A549 (cell line): ENCODE measurements around the gene MYH10. TPM values are rescaled to one million over a fixed set of nuclear protein-coding genes. Genes with fewer than 3 reads are reported as not detected.

Source experiments
- ATAC-seq, 2 experiments: fragments of 200-7000 bp in 1 of 2; fragments of >200 bp in 1 of 2; cut with Nextera tagmentation in 1 of 2; cut with Tn5 transposase in 1 of 2; 3 replicates each; pipeline versions ENCODE4 v1.8.0 to v1.9.1; 2018 to 2020; ENCODE audit warnings: mild to moderate bottlenecking in 1 of 2, moderate library complexity in 1 of 2
- CTCF ChIA-PET: fragments of 300-600 bp; sonication (Branson Sonifier 250); formaldehyde crosslinking; extraction: SDS; loops from one replicate; lab custom pipeline; 2021; ENCODE audit warnings: antibody characterized with exemption, inconsistent platforms; lab: Yijun Ruan, JAX
- POLR2A ChIA-PET: fragments of 350-600 bp; formaldehyde crosslinking; extraction: SDS; loops from one replicate; lab custom pipeline; 2021; ENCODE audit warnings: antibody characterized with exemption, inconsistent platforms; lab: Yijun Ruan, JAX
- DNase-seq, 2 experiments: peaks; one replicate each; pipeline versions ENCODE4 v3.0.0 to v3.0.0-alpha.2; 2011 to 2016; ENCODE audit warnings: low read depth in 1 of 2, low spot score in 1 of 2
- FAIRE-seq: peaks from 2 replicates; lab custom pipeline; 2011; peaks lifted over from hg19 to GRCh38; lab: Jason Lieb, UNC
- H3K27ac ChIP-seq, 2 experiments: fragments of >200 bp; sonication (Bioruptor Twin); formaldehyde crosslinking; 3 replicates each; pipeline ENCODE4 v1.5.1; 2016 to 2017
- H3K4me1 ChIP-seq: fragments of >200 bp; sonication (Bioruptor Twin); formaldehyde crosslinking; 3 replicates; pipeline ENCODE4 v1.6.1; 2016
- H3K4me2 ChIP-seq: fragments of >200 bp; sonication (Bioruptor Twin); formaldehyde crosslinking; 3 replicates; pipeline ENCODE4 v1.6.1; 2016
- H3K4me3 ChIP-seq: fragments of >200 bp; sonication (Bioruptor Twin); formaldehyde crosslinking; 3 replicates; pipeline ENCODE4 v1.5.1; 2016
- H3K9me3 ChIP-seq: fragments of >200 bp; sonication (Bioruptor Twin); formaldehyde crosslinking; 3 replicates; pipeline ENCODE4 v1.6.1; 2016
- BCL3 ChIP-seq: fragments of >200 bp; sonication (Bioruptor Twin); formaldehyde crosslinking; IDR thresholded peaks from 3 replicates; pipeline ENCODE4 v1.6.1; 2016
- CHD2 ChIP-seq: fragments of 150-350 bp; IDR thresholded peaks from 2 replicates; pipeline ENCODE4 v1.6.1; 2014; ENCODE audit warnings: low read length; ENCODE audit not compliant: partially characterized antibody
- CHD4 ChIP-seq: fragments of 200-600 bp; sonication (generic); IDR thresholded peaks from 2 replicates; pipeline ENCODE4 v1.6.1; 2016; ENCODE audit warnings: antibody characterized with exemption, mild to moderate bottlenecking, borderline replicate concordance
- CTCF ChIP-seq: fragments of >200 bp; sonication (Bioruptor Twin); formaldehyde crosslinking; IDR thresholded peaks from 3 replicates; pipeline ENCODE4 v1.5.1; 2016
- ELK1 ChIP-seq: fragments of 150-350 bp; IDR thresholded peaks from 2 replicates; pipeline ENCODE4 v1.6.1; 2014; ENCODE audit warnings: low read depth, mild to moderate bottlenecking, low read length
- FOSB ChIP-seq: fragments of 250-450 bp; sonication (Bioruptor Pico); IDR thresholded peaks from 2 replicates; pipeline ENCODE4 v1.5.0; 2020; ENCODE audit warnings: mild to moderate bottlenecking, moderate library complexity
- HDAC2 ChIP-seq: fragments of 200-600 bp; sonication (generic); IDR thresholded peaks from 2 replicates; pipeline ENCODE4 v1.6.1; 2016
- HOXB5 ChIP-seq: fragments of 250-450 bp; sonication (Bioruptor Pico); IDR thresholded peaks from 2 replicates; pipeline ENCODE4 v1.5.0; 2020; ENCODE audit warnings: mild to moderate bottlenecking, moderate library complexity
- KDM5A ChIP-seq: fragments of 200-600 bp; sonication (generic); IDR thresholded peaks from 2 replicates; pipeline ENCODE4 v1.6.1; 2016; ENCODE audit warnings: antibody characterized with exemption, mild to moderate bottlenecking
- MAFK ChIP-seq: fragments of 450-650 bp; IDR thresholded peaks from 2 replicates; pipeline ENCODE4 v1.6.1; 2014; ENCODE audit not compliant: partially characterized antibody
- MYC ChIP-seq: IDR thresholded peaks from 2 replicates; pipeline ENCODE4 v1.6.1; 2012; ENCODE audit warnings: mild to moderate bottlenecking, inconsistent platforms, low read length, improper control_type of control experiment, borderline replicate concordance
- NPAS2 ChIP-seq: fragments of 250-450 bp; sonication (Bioruptor Pico); IDR thresholded peaks from 2 replicates; pipeline ENCODE4 v1.8.0; 2022; ENCODE audit warnings: mild to moderate bottlenecking, moderate library complexity, borderline replicate concordance
- PBX3 ChIP-seq: IDR thresholded peaks from 2 replicates; pipeline ENCODE4 v1.6.1; 2012
- PHF8 ChIP-seq: fragments of 200-600 bp; sonication (generic); IDR thresholded peaks from 2 replicates; pipeline ENCODE4 v1.6.1; 2016; ENCODE audit warnings: low read depth, mild to moderate bottlenecking, antibody characterized with exemption, moderate library complexity, borderline replicate concordance
- RAD21 ChIP-seq, 2 experiments: fragments of >200 bp in 1 of 2; sonication (Bioruptor Twin) in 1 of 2; formaldehyde crosslinking in 1 of 2; IDR thresholded peaks in 1 of 2; conservative IDR thresholded peaks in 1 of 2; 2 replicates in 1 of 2; 3 replicates in 1 of 2; pipeline ENCODE4 v1.6.1; 2012 to 2018; ENCODE audit warnings: inconsistent platforms in 1 of 2
- RCOR1 ChIP-seq: fragments of 150-350 bp; IDR thresholded peaks from 2 replicates; pipeline ENCODE4 v1.6.1; 2014; ENCODE audit warnings: antibody characterized with exemption, low read length, low read depth
- ZNF302 ChIP-seq: fragments of 250-450 bp; sonication (Bioruptor Pico); IDR thresholded peaks from 2 replicates; pipeline ENCODE4 v1.9.0; 2021; ENCODE audit warnings: inconsistent platforms, mild to moderate bottlenecking, moderate library complexity
- WGBS: methylation state at CpG from one replicate; pipeline ENCODE4 v1.1.6; 2017; ENCODE audit errors: missing lambda C conversion rate; 5-methylcytosine and 5-hydroxymethylcytosine counted together
- polyA plus RNA-seq, 4 experiments: library from polyadenylated mRNA; depleted of rRNA in 3 of 4; stranded (reverse); fragments of >200 nt; fragmentation: RNase III in 1 of 4; extraction: RNeasy Plus Mini Kit Qiagen cat#74134 plus additional on column Dnase treatment in 1 of 4; gene quantifications; 2 replicates in 3 of 4; 3 replicates in 1 of 4; pipeline ENCODE4 v1.2.3, GENCODE V29; 2011 to 2017

MYH10 gene
- polyA plus RNA-seq, 2 of the 4 experiments (the other 2 are of a cell fraction), result 26.5 to 28.3 TPM

- TF ChIP-seq CTCF (no peak), RAD21 (conservative IDR thresholded peaks at IDR 0.05 in 1 of 2, IDR thresholded peaks at IDR 0.05 in 1 of 2) (no peak)
Measured at GRCh38 chr17:8658810-8659209, 28.3 kb upstream of the MYH10 start (continued).

- no peak for FAIRE-seq
- DNase-seq, result no peak
- H3K27ac ChIP-seq, result no peak overlapping the region
- ChIA-PET POLR2A (no interaction called here), CTCF (interaction anchor here (0.7 to 1.7 kb wide), 6 partner anchors 9 to 246 kb away, joined by 3 to 5 read pairs (median 4); no protein-coding TSS in a partner anchor)
- H3K4me2 ChIP-seq, result no peak overlapping the region
- no peak overlapping the region for H3K4me3 ChIP-seq
- WGBS, result 45% methylated on average over 4 of the region's 4 CpGs
- no peak for ATAC-seq
- H3K9me3 ChIP-seq, result peaks cover 14% of the 10 kb centered on the region; the same call in 2 of the 3 replicates
- no peak for TF ChIP-seq PHF8
- no peaks in the 10 kb centered on the region for H3K4me1 ChIP-seq
Measured at GRCh38 chr17:8656693-8657092, 26.2 kb upstream of the MYH10 start.

GRCh38 chr17:8654822-8655221, 24.3 kb upstream of the MYH10 start:
- Histone ChIP-seq H3K4me1 (no peaks in the 10 kb centered on the region), H3K27ac (no peak overlapping the region), H3K4me2 (no peak overlapping the region), H3K4me3 (no peak overlapping the region), H3K9me3 (peaks cover 14% of the 10 kb centered on the region; the same call in 2 of the 3 replicates)
- TF ChIP-seq MYC (no peak), RCOR1 (no peak), ELK1 (no peak), NPAS2 (no peak), CHD2 (no peak), ZNF302 (CRISPR knock-in tag) (no peak), BCL3 (no peak), FOSB (CRISPR knock-in tag) (no peak)
- ATAC-seq, result no peak
- ChIA-PET POLR2A (no interaction called here), CTCF (interaction anchor here (0.6 to 1.2 kb wide), 2 partner anchors 131 to 142 kb away, joined by 3 read pairs; no protein-coding TSS in a partner anchor)
- WGBS, result 28% methylated on average over 4 of the region's 4 CpGs
- FAIRE-seq, result no peak
- DNase-seq, result no peak

- FAIRE-seq, result no peak
- peaks cover 2% of the 10 kb centered on the region; the same call in 2 of the 3 replicates for H3K9me3 ChIP-seq
- TF ChIP-seq MYC (no peak), RAD21 (conservative IDR thresholded peaks at IDR 0.05 in 1 of 2, IDR thresholded peaks at IDR 0.05 in 1 of 2) (peak; percentile 18 to 22; a peak in 1 of 5 replicates)
- TF ChIP-seq, all 56 proteins: peak for 1
- Histone ChIP-seq H3K4me3 (no peak overlapping the region), H3K4me2 (no peak overlapping the region), H3K4me1 (peaks cover 6% of the 10 kb centered on the region; the same call in 1 of the 3 replicates), H3K27ac (no peak overlapping the region)
- 8% methylated on average over 4 of the region's 4 CpGs for WGBS
- ChIA-PET POLR2A (no interaction called here), CTCF (interaction anchor here (0.7 to 4.2 kb wide), 8 partner anchors 10 to 267 kb away, joined by 3 to 24 read pairs (median 4); partner anchors contain the start of gene MYH10)
- ATAC-seq, result peak; percentile 50 to 56; a peak in 4 of 6 replicates
- DNase-seq, result no peak
Measured at GRCh38 chr17:8651013-8651412, 20.5 kb upstream of the MYH10 start.

GRCh38 chr17:8650119-8650499, 19.6 kb upstream of the MYH10 start:
- FAIRE-seq, result no peak
- Histone ChIP-seq H3K9me3 (no peaks in the 10 kb centered on the region), H3K4me3 (no peak overlapping the region), H3K4me2 (no peak overlapping the region), H3K4me1 (peaks cover 6% of the 10 kb centered on the region; the same call in 1 of the 3 replicates), H3K27ac (no peak overlapping the region)
- 36% methylated on average over 1 of the region's 1 CpG for WGBS
- ChIA-PET CTCF (interaction anchor here (0.6 to 4.2 kb wide), 6 partner anchors 9 to 266 kb away, joined by 3 to 24 read pairs (median 4); no protein-coding TSS in a partner anchor), POLR2A (no interaction called here)
- DNase-seq, result no peak
- no peak for ATAC-seq
- no peak for TF ChIP-seq CHD4
- no peak for TF ChIP-seq CTCF
- TF ChIP-seq HDAC2, result no peak
- TF ChIP-seq PBX3, result no peak
- no peak for TF ChIP-seq HOXB5 (CRISPR knock-in tag)
- no peak for TF ChIP-seq FOSB (CRISPR knock-in tag)
- no peak for TF ChIP-seq ELK1
- TF ChIP-seq KDM5A, result no peak
- TF ChIP-seq MAFK, result no peak
